ENCODE data around the gene XPO4.

- TF ChIP-seq, protein P1, sequence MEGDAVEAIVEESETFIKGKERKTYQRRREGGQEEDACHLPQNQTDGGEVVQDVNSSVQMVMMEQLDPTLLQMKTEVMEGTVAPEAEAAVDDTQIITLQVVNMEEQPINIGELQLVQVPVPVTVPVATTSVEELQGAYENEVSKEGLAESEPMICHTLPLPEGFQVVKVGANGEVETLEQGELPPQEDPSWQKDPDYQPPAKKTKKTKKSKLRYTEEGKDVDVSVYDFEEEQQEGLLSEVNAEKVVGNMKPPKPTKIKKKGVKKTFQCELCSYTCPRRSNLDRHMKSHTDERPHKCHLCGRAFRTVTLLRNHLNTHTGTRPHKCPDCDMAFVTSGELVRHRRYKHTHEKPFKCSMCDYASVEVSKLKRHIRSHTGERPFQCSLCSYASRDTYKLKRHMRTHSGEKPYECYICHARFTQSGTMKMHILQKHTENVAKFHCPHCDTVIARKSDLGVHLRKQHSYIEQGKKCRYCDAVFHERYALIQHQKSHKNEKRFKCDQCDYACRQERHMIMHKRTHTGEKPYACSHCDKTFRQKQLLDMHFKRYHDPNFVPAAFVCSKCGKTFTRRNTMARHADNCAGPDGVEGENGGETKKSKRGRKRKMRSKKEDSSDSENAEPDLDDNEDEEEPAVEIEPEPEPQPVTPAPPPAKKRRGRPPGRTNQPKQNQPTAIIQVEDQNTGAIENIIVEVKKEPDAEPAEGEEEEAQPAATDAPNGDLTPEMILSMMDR (conservative IDR thresholded peaks at IDR 0.05; ENCODE audit: low read depth, low read length): no peak
- no peak for TF ChIP-seq EZH2 (IDR thresholded peaks at IDR 0.05; ENCODE audit: low read length, unreplicated experiment)
Measured at GRCh38 chr13:20908714-20909497, 6.4 kb upstream of the XPO4 start.

All from PC-3 (cell line).